Measurements from ENCODE around the gene PARVB. TPM values are rescaled to one million over a fixed set of nuclear protein-coding genes. Genes with fewer than 3 reads are reported as not detected.

Gene PARVB
- total and polyA plus RNA-seq, 10 of the 15 experiments (the other 5 are each of a cell fraction or from before 2014, with no cell fraction given) = 5.2 to 264 (median 76.0) TPM

- TF ChIP-seq USF1 (IDR thresholded peaks at IDR 0.05; ENCODE audit: borderline replicate concordance, extremely low read length, insufficient read depth, low read depth, low read length) (no peak), MTA2 (IDR thresholded peaks at IDR 0.05; ENCODE audit: low read depth) (no peak), CTCF (IDR thresholded peaks at IDR 0.05 in 2 of 3, conservative IDR thresholded peaks at IDR 0.05 in 1 of 3; ENCODE audit: control insufficient read depth in 2 of 3, extremely low read depth in 1 of 3, insufficient read depth in 1 of 3, low read depth in 3 of 3, low read length in 3 of 3) (no peak)
Measured at GRCh38 chr22:44075022-44075421, 50.9 kb downstream of the PARVB start (continued).

- FAIRE-seq (no peak), DNase-seq (ENCODE audit: low read depth, low spot score) (no peak), ATAC-seq (no peak)
- Histone ChIP-seq H3K27me3 (replicated peaks in 1 of 2; ENCODE audit: control insufficient read depth in 2 of 2, insufficient read depth in 2 of 2, low read length in 1 of 2) (no peaks in the 10 kb centered on the region), H2AFZ (ENCODE audit: control insufficient read depth, low read depth, low read length) (no peak overlapping the region), H4K20me1 (ENCODE audit: control insufficient read depth, insufficient read depth) (no peaks in the 10 kb centered on the region), H3K9ac (ENCODE audit: control insufficient read depth, insufficient read depth, low read length) (no peak overlapping the region), H3K4me2 (ENCODE audit: control insufficient read depth, insufficient read depth) (no peak overlapping the region), H3K4me3 (no peak overlapping the region), H3K27ac (ENCODE audit: control insufficient read depth, insufficient read depth) (no peak overlapping the region), H3K9me3 (replicated peaks; ENCODE audit: control insufficient read depth, insufficient read depth, low read length) (no peaks in the 10 kb centered on the region), H3K79me2 (ENCODE audit: control insufficient read depth, insufficient read depth, low read length) (peaks cover 42% of the 10 kb centered on the region), H3K36me3 (ENCODE audit: control insufficient read depth in 2 of 2, insufficient read depth in 2 of 2, low read length in 1 of 2) (peaks cover 3 to 7% of the 10 kb centered on the region in 2 experiments), H3K4me1 (ENCODE audit: control insufficient read depth, insufficient read depth, low read length) (no peaks in the 10 kb centered on the region)
- SMC1A ChIA-PET (ENCODE audit: uncharacterized antibody, unreplicated experiment) = no interaction called here
- in situ Hi-C loops (cut with MboI) (no loop called here), intact Hi-C loops (cut with micrococcal nuclease; ENCODE audit: unreplicated experiment) (no loop called here)
- CTCF ChIA-PET = interaction anchor here (0.9 kb wide), 1 partner anchor 82 kb away, joined by 3 read pairs; no protein-coding TSS in a partner anchor
- 85% methylated on average over 10 of the region's 11 CpGs for WGBS (ENCODE audit: insufficient coverage, insufficient replicate concordance, low lambda C conversion rate, missing lambda C conversion rate)
- POLR2A ChIA-PET = no interaction called here
- BruUV-seq (replicated peaks) = no TSS peak
- RAD21 ChIA-PET (ENCODE audit: unreplicated experiment) = interaction anchor here (0.9 kb wide), 1 partner anchor 82 kb away, joined by 3 read pairs; no protein-coding TSS in a partner anchor
- no peak for TF ChIP-seq IRF5 (IDR thresholded peaks at IDR 0.05; ENCODE audit: borderline replicate concordance)
- no peak for TF ChIP-seq EP300 (IDR thresholded peaks at IDR 0.05; ENCODE audit: borderline replicate concordance in 1 of 2, control insufficient read depth in 1 of 2, low read depth in 2 of 2, low read length in 2 of 2)
- no peak for TF ChIP-seq TAF1 (IDR thresholded peaks at IDR 0.05; ENCODE audit: borderline replicate concordance, low read depth, low read length)
- TF ChIP-seq HDGF (IDR thresholded peaks at IDR 0.05) = no peak
- TF ChIP-seq ZNF24 (IDR thresholded peaks at IDR 0.05) = no peak
- TF ChIP-seq NR2C1 (IDR thresholded peaks at IDR 0.05) = no peak
- TF ChIP-seq MEF2A (IDR thresholded peaks at IDR 0.05; ENCODE audit: insufficient read depth, low read depth, low read length) = no peak
- TF ChIP-seq CHD4 (IDR thresholded peaks at IDR 0.05) = no peak
- no peak for TF ChIP-seq RCOR1 (conservative IDR thresholded peaks at IDR 0.05; ENCODE audit: low read depth, low read length)
- no peak for TF ChIP-seq ELK1 (IDR thresholded peaks at IDR 0.05; ENCODE audit: low read depth, low read length)
Measured at GRCh38 chr22:44075670-44076069, 51.6 kb downstream of the PARVB start.

Data from GM12878 (cell line).